SK-N-SH (cell line): ENCODE results near the gene SPINK14. TPM values are rescaled to one million over a fixed set of nuclear protein-coding genes. Genes with fewer than 3 reads are reported as not detected.

Source experiments
- CTCF ChIA-PET: fragments of 300-600, 350-600 bp; formaldehyde crosslinking; extraction: SDS; loops from one replicate; lab custom pipeline; 2021; lab: Yijun Ruan, JAX
- POLR2A ChIA-PET: fragments of 350-600 bp; sonication (Branson Sonifier 250); formaldehyde crosslinking; extraction: SDS; loops from one replicate; lab custom pipeline; 2020; ENCODE audit warnings: antibody characterized with exemption, inconsistent platforms; lab: Yijun Ruan, JAX
- DNase-seq: peaks from one replicate; pipeline ENCODE4 v3.0.0; 2012
- H2AFZ ChIP-seq: fragments of 200-600 bp; sonication (generic); 2 replicates; pipeline ENCODE4 v1.8.1; 2016; ENCODE audit warnings: antibody characterized with exemption, mild to moderate bottlenecking, low read depth
- H3F3A ChIP-seq: fragments of 200-600 bp; sonication (generic); replicated peaks from 2 replicates; pipeline ENCODE3; 2016; ENCODE audit warnings: antibody characterized with exemption, mild to moderate bottlenecking; ENCODE audit not compliant: insufficient read depth
- H3K27ac ChIP-seq, 2 experiments: fragments of 200-500 bp in 1 of 2; fragments of 200-600 bp in 1 of 2; sonication (Bioruptor generic) in 1 of 2; sonication (generic), shearing (Covaris generic) in 1 of 2; 2 replicates each; pipeline versions ENCODE4 v1.5.1 to v1.6.1; 2014 to 2016; ENCODE audit warnings: low read depth in 2 of 2, inconsistent platforms in 1 of 2, low read length in 1 of 2, mild to moderate bottlenecking in 1 of 2, mixed read lengths in 1 of 2
- H3K27me3 ChIP-seq: fragments of 200-600 bp; sonication (generic), shearing (Covaris generic); 2 replicates; pipeline ENCODE4 v1.6.1; 2016; ENCODE audit warnings: mixed run types; ENCODE audit not compliant: insufficient read depth
- H3K36me3 ChIP-seq, 2 experiments: fragments of 200-500 bp in 1 of 2; fragments of 200-600 bp in 1 of 2; sonication (Bioruptor generic) in 1 of 2; sonication (generic) in 1 of 2; replicated peaks in 1 of 2; 2 replicates each; pipeline versions ENCODE3 to v1.5.1; 2014 to 2016; ENCODE audit warnings: low read length in 1 of 2, mild to moderate bottlenecking in 1 of 2; ENCODE audit not compliant: insufficient read depth in 2 of 2, control insufficient read depth in 1 of 2
- H3K4me1 ChIP-seq, 2 experiments: fragments of 200-500 bp in 1 of 2; fragments of 200-600 bp in 1 of 2; sonication (Bioruptor generic) in 1 of 2; sonication (generic), shearing (Covaris generic) in 1 of 2; 2 replicates each; pipeline versions ENCODE4 v1.5.1 to v1.6.1; 2014 to 2016; ENCODE audit warnings: low read depth in 1 of 2, low read length in 1 of 2, mixed run types in 1 of 2; ENCODE audit not compliant: insufficient read depth in 2 of 2, control insufficient read depth in 1 of 2
- H3K4me2 ChIP-seq: fragments of 200-600 bp; sonication (generic), shearing (Covaris generic); 2 replicates; pipeline ENCODE4 v1.6.1; 2017; ENCODE audit warnings: mixed run types
- H3K4me3 ChIP-seq, 2 experiments: fragments of 200-500 bp in 1 of 2; fragments of 200-600 bp in 1 of 2; sonication (Bioruptor generic) in 1 of 2; sonication (generic), shearing (Covaris generic) in 1 of 2; 2 replicates each; pipeline versions ENCODE4 v1.5.1 to v1.8.1; 2014 to 2016; ENCODE audit warnings: low read depth in 2 of 2, inconsistent platforms in 1 of 2, low read length in 1 of 2, mild to moderate bottlenecking in 1 of 2, mixed read lengths in 1 of 2, moderate library complexity in 1 of 2
- H3K79me2 ChIP-seq: fragments of 200-600 bp; sonication (generic); 2 replicates; pipeline ENCODE4 v1.8.1; 2017; ENCODE audit warnings: mild to moderate bottlenecking; ENCODE audit not compliant: insufficient read depth
- H3K9ac ChIP-seq: fragments of 200-600 bp; sonication (generic); 2 replicates; pipeline ENCODE4 v1.6.1; 2017; ENCODE audit warnings: mixed run types
- H3K9me2 ChIP-seq: fragments of 200-600 bp; sonication (generic); 2 replicates; pipeline ENCODE4 v1.6.1; 2017; ENCODE audit warnings: mixed run types
- H3K9me3 ChIP-seq: fragments of 200-600 bp; sonication (generic); 2 replicates; pipeline ENCODE4 v1.6.1; 2017; ENCODE audit warnings: mixed run types, mild to moderate bottlenecking, moderate library complexity
- H4K20me1 ChIP-seq: fragments of 200-600 bp; sonication (generic); 2 replicates; pipeline ENCODE4 v1.6.1; 2017; ENCODE audit warnings: mild to moderate bottlenecking, mixed run types; ENCODE audit not compliant: insufficient read depth
- CHD2 ChIP-seq: fragments of 150-350 bp; IDR thresholded peaks from 2 replicates; pipeline ENCODE4 v1.6.1; 2018; ENCODE audit warnings: low read length; ENCODE audit not compliant: partially characterized antibody
- ELF1 ChIP-seq: IDR thresholded peaks from 2 replicates; pipeline ENCODE4 v1.4.0; 2012
- EP300 ChIP-seq, 2 experiments: IDR thresholded peaks; 2 replicates each; pipeline versions ENCODE4 v1.4.0 to v1.6.1; 2012; ENCODE audit warnings: borderline replicate concordance in 1 of 2, low read depth in 1 of 2, low read length in 1 of 2
- EZH2phosphoT487 ChIP-seq: fragments of 200-600 bp; sonication (generic); IDR thresholded peaks from 2 replicates; pipeline ENCODE4 v1.6.1; 2017; ENCODE audit warnings: low read depth, mixed run types, mild to moderate bottlenecking, antibody characterized with exemption, moderate library complexity, borderline replicate concordance
- FOSL2 ChIP-seq: IDR thresholded peaks from 2 replicates; pipeline ENCODE4 v1.4.0; 2012; ENCODE audit warnings: low read depth, mild to moderate bottlenecking, moderate library complexity, borderline replicate concordance
- FOXM1 ChIP-seq: IDR thresholded peaks from 2 replicates; pipeline ENCODE4 v1.4.0; 2012; ENCODE audit warnings: low read depth, mild to moderate bottlenecking
- GATA2 ChIP-seq: sonication (generic); formaldehyde crosslinking; IDR thresholded peaks from 2 replicates; pipeline ENCODE4 v1.5.0; 2020; ENCODE audit warnings: mild to moderate bottlenecking, missing genetic modification reagents
- JUND ChIP-seq: IDR thresholded peaks from 2 replicates; pipeline ENCODE4 v1.4.0; 2012
- MXI1 ChIP-seq: IDR thresholded peaks from 2 replicates; pipeline ENCODE4 v1.6.1; 2012; ENCODE audit warnings: mild to moderate bottlenecking, low read depth, low read length, improper control_type of control experiment
- NFIC ChIP-seq: IDR thresholded peaks from 2 replicates; pipeline ENCODE4 v1.4.0; 2012; ENCODE audit warnings: borderline replicate concordance
- NRF1 ChIP-seq: IDR thresholded peaks from 2 replicates; pipeline ENCODE4 v1.6.1; 2012; ENCODE audit warnings: low read depth, mild to moderate bottlenecking, low read length
- POLR2AphosphoS5 ChIP-seq: IDR thresholded peaks from 2 replicates; pipeline ENCODE4 v1.6.1; 2012; ENCODE audit warnings: low read depth, low read length
- RCOR1 ChIP-seq: fragments of 150-350 bp; IDR thresholded peaks from 2 replicates; pipeline ENCODE4 v1.6.1; 2017; ENCODE audit warnings: antibody characterized with exemption, low read length
- RFX5 ChIP-seq: IDR thresholded peaks from 2 replicates; pipeline ENCODE4 v1.6.1; 2012; ENCODE audit warnings: mild to moderate bottlenecking, improper control_type of control experiment, low read length
- RXRA ChIP-seq: IDR thresholded peaks from 2 replicates; pipeline ENCODE4 v1.4.0; 2012; ENCODE audit warnings: low read depth, mild to moderate bottlenecking, borderline replicate concordance
- YY1 ChIP-seq: IDR thresholded peaks from 2 replicates; pipeline ENCODE4 v1.4.0; 2012; ENCODE audit warnings: low read depth, mild to moderate bottlenecking
- WGBS: methylation state at CpG from one replicate; pipeline ENCODE4 v1.1.6; 2017; ENCODE audit warnings: low lambda C conversion rate; 5-methylcytosine and 5-hydroxymethylcytosine counted together
- polyA plus RNA-seq, 3 experiments: library from polyadenylated mRNA; depleted of rRNA; stranded (reverse); fragments of >200 nt; gene quantifications; 2 replicates each; pipeline ENCODE4 v1.2.3, GENCODE V29; 2012
- TF ChIP-seq, protein P1 (sequence below): fragments of 150-350 bp; IDR thresholded peaks from 2 replicates; pipeline ENCODE4 v1.6.1; 2016; ENCODE audit warnings: mild to moderate bottlenecking, low read depth, low read length
- TF ChIP-seq, protein P2 (sequence below): IDR thresholded peaks from 2 replicates; pipeline ENCODE4 v1.4.0; 2012; ENCODE audit warnings: low read depth
- TF ChIP-seq, protein P3 (sequence below): IDR thresholded peaks from 2 replicates; pipeline ENCODE4 v1.4.0; 2012; ENCODE audit warnings: low read depth, borderline replicate concordance

The SPINK14 gene
- polyA plus RNA-seq, 1 of the 3 experiments (the other 2 are of a cell fraction) = not detected

DNA sequence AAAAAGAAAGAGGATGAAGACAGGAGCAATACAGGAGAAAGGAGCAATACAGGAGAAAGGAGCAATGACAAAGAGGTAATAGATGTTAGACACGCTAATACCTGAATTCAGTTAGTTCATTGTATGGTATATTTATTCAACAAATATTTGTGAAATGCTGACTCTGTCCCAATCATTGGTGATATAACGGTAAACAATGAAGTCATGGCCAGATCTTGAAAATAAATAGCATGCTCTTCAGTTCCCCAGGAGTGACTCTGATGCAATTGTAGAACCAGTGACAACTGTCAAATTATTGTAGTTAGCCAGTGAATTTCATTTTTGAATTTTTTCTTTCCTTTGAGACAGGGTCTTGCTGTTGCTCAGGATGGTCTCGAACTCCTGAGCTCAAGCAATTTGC lies 48.0 kb upstream of the SPINK14 start:
- DNase-seq = no peak
- POLR2A ChIA-PET = no interaction called here
- Histone ChIP-seq H3K79me2 (no peaks in the 10 kb centered on the region), H3K4me3 (no peak overlapping the region), H3K27me3 (no peaks in the 10 kb centered on the region), H3F3A (no peaks in the 10 kb centered on the region), H3K9me2 (no peaks in the 10 kb centered on the region), H3K27ac (no peak overlapping the region), H3K4me1 (no peaks in the 10 kb centered on the region), H3K9me3 (no peaks in the 10 kb centered on the region), H3K9ac (no peak overlapping the region), H3K36me3 (no peaks in the 10 kb centered on the region), H3K4me2 (no peak overlapping the region), H4K20me1 (no peaks in the 10 kb centered on the region), H2AFZ (no peak overlapping the region)
- TF ChIP-seq YY1 (no peak), EP300 (IDR thresholded peaks at IDR 0.05; ENCODE audit: borderline replicate concordance in 1 of 2, low read depth in 1 of 2, low read length in 1 of 2) (no peak), RXRA (no peak), RCOR1 (no peak), POLR2AphosphoS5 (no peak), NFIC (no peak), NRF1 (no peak), FOXM1 (no peak), GATA2 (CRISPR knock-in tag) (no peak), RFX5 (no peak), EZH2phosphoT487 (no peak)
- TF ChIP-seq, protein P1, sequence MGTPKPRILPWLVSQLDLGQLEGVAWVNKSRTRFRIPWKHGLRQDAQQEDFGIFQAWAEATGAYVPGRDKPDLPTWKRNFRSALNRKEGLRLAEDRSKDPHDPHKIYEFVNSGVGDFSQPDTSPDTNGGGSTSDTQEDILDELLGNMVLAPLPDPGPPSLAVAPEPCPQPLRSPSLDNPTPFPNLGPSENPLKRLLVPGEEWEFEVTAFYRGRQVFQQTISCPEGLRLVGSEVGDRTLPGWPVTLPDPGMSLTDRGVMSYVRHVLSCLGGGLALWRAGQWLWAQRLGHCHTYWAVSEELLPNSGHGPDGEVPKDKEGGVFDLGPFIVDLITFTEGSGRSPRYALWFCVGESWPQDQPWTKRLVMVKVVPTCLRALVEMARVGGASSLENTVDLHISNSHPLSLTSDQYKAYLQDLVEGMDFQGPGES = no peak
- 77% methylated on average over 3 of the region's 3 CpGs for WGBS
- CTCF ChIA-PET = interaction anchor here (0.9 to 2.0 kb wide), 5 partner anchors 27 to 233 kb away, joined by 3 to 8 read pairs (median 4); no protein-coding TSS in a partner anchor

DNA sequence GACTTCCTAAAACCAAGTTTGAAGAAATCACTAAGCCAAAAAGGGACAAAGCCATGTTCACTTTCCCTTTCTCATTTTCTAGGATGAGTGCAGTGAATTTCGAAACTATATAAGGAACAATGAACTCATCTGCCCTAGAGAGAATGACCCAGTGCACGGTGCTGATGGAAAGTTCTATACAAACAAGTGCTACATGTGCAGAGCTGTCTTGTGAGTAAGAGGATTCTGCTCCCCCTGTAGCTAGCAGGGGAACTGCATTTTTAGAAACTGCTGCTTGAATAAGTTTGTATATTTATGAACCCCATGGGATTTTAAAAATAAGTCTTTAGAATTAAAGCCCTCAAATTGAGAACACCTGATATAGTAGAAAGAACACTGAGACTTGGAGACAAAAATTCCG lies 42.7 kb upstream of the SPINK14 start:
- no peaks in the 10 kb centered on the region; the same call in 1 of the 2 replicates for H3K9me3 ChIP-seq
- H3K4me2 ChIP-seq = no peak overlapping the region
- 14% methylated on average over 3 of the region's 3 CpGs for WGBS
- H3K9me2 ChIP-seq = no peaks in the 10 kb centered on the region
- TF ChIP-seq NRF1 = no peak
- no peak for TF ChIP-seq NFIC
- no peak for TF ChIP-seq JUND
- no peak for TF ChIP-seq FOSL2
- TF ChIP-seq MXI1 = no peak
- TF ChIP-seq CHD2 = no peak
- no peak for TF ChIP-seq RCOR1
- TF ChIP-seq ELF1 = no peak
- TF ChIP-seq RXRA = no peak
- TF ChIP-seq, protein P2, sequence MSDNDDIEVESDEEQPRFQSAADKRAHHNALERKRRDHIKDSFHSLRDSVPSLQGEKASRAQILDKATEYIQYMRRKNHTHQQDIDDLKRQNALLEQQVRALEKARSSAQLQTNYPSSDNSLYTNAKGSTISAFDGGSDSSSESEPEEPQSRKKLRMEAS = no peak
- TF ChIP-seq, protein P1 = no peak
- TF ChIP-seq, protein P3, sequence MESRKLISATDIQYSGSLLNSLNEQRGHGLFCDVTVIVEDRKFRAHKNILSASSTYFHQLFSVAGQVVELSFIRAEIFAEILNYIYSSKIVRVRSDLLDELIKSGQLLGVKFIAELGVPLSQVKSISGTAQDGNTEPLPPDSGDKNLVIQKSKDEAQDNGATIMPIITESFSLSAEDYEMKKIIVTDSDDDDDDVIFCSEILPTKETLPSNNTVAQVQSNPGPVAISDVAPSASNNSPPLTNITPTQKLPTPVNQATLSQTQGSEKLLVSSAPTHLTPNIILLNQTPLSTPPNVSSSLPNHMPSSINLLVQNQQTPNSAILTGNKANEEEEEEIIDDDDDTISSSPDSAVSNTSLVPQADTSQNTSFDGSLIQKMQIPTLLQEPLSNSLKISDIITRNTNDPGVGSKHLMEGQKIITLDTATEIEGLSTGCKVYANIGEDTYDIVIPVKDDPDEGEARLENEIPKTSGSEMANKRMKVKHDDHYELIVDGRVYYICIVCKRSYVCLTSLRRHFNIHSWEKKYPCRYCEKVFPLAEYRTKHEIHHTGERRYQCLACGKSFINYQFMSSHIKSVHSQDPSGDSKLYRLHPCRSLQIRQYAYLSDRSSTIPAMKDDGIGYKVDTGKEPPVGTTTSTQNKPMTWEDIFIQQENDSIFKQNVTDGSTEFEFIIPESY = no peak
- TF ChIP-seq EP300 (IDR thresholded peaks at IDR 0.05; ENCODE audit: borderline replicate concordance in 1 of 2, low read depth in 1 of 2, low read length in 1 of 2) = no peak
- no peak overlapping the region for H3K27ac ChIP-seq
- H3K4me1 ChIP-seq = no peaks in the 10 kb centered on the region
- ChIA-PET CTCF (interaction anchor here (0.9 to 2.3 kb wide), 4 partner anchors 12 to 606 kb away, joined by 3 to 8 read pairs (median 4); no protein-coding TSS in a partner anchor), POLR2A (no interaction called here)
- no peaks in the 10 kb centered on the region for H3K79me2 ChIP-seq
- H3K9ac ChIP-seq = no peak overlapping the region
- DNase-seq = peak; percentile 13
- no peaks in the 10 kb centered on the region for H3K27me3 ChIP-seq
- no peak overlapping the region for H2AFZ ChIP-seq
- no peak overlapping the region for H3K4me3 ChIP-seq
- H3K36me3 ChIP-seq = no peaks in the 10 kb centered on the region
- no peaks in the 10 kb centered on the region for H4K20me1 ChIP-seq
- H3F3A ChIP-seq = no peaks in the 10 kb centered on the region
